WI38 (cell line): Measurements from ENCODE around the gene NDUFAF7.
A peak's percentile ranks its signal among the peaks of the same experiment; 100 is the strongest.

Experiments
- H3K4me3 ChIP-seq: 2 replicates; pipeline ENCODE4 v1.5.1; 2011; ENCODE audit warnings: low read depth, mild to moderate bottlenecking, control low read depth, low read length
- TF ChIP-seq, protein P1 (sequence below): IDR thresholded peaks from 2 replicates; pipeline ENCODE4 v1.5.1; 2012; ENCODE audit warnings: low read depth, mild to moderate bottlenecking, control low read depth, low read length

NDUFAF7 gene

DNA sequence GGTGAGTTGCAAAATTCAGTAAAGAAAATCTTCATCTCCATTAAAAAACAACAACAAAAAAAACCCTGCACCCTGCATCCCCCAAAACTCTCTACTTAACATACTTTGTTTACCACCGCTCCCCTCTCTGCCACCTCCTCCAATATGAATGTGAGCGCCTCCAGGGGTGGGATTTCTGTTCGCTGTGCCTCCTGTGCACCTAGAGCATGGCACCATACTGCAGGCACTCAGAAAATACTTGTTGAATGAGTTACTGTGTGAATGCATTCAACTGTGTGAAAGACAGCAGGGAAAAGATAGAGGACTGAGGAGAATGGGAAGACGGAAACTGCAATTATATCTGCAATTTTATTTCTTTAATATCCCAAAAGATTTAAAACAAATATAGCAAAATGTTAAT is 4.6 kb upstream of the NDUFAF7 start:
- TF ChIP-seq, protein P1, sequence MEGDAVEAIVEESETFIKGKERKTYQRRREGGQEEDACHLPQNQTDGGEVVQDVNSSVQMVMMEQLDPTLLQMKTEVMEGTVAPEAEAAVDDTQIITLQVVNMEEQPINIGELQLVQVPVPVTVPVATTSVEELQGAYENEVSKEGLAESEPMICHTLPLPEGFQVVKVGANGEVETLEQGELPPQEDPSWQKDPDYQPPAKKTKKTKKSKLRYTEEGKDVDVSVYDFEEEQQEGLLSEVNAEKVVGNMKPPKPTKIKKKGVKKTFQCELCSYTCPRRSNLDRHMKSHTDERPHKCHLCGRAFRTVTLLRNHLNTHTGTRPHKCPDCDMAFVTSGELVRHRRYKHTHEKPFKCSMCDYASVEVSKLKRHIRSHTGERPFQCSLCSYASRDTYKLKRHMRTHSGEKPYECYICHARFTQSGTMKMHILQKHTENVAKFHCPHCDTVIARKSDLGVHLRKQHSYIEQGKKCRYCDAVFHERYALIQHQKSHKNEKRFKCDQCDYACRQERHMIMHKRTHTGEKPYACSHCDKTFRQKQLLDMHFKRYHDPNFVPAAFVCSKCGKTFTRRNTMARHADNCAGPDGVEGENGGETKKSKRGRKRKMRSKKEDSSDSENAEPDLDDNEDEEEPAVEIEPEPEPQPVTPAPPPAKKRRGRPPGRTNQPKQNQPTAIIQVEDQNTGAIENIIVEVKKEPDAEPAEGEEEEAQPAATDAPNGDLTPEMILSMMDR, result no peak
- no peak overlapping the region for H3K4me3 ChIP-seq

DNA sequence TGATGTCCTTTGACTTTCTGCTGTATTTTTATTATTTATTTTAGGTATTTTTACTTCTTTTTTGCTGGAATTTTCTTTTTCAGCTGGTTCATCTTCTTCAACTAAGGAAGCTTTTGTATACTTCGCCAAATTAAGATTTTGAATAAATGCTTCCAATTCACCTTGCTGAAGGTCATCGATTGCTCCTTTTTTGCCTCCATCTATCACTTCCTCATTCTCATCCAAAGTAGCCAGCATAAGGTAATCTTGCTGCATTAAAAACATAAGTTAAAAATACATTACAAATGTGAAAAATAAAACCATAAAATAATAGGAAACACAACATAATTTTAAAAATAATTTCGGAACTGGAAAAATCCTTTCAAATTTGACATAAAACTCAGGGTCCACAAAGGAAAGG is 2.7 kb upstream of the NDUFAF7 start:
- H3K4me3 ChIP-seq, result no peak overlapping the region
- TF ChIP-seq, protein P1, result no peak

DNA sequence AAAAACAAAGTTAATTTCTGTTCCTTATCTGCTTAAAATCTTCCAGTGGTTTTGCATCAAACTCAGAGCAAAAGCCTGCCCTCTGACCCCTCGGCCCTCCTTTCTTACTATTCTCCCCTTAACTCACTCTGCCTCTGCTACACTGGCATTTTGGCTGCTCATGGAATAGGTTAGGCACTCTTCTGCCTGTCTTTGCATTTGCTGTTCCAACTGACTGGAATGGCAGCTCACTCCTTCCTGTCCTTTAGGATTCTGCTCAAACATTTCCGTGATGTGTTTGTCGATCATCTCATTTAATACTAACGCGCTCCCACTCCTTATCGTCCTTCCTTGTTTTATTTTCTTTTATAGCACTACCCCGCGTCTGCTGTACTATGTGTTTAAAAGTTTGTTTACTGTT is 877 bp upstream of the NDUFAF7 start:
- peak overlapping the region; percentile 74 for H3K4me3 ChIP-seq
- TF ChIP-seq, protein P1, result no peak

- TF ChIP-seq, protein P1, result no peak
- peak overlapping the region; percentile 74 for H3K4me3 ChIP-seq
Observed at GRCh38 chr2:37232131-37232933, 874 bp downstream of the NDUFAF7 start.

DNA sequence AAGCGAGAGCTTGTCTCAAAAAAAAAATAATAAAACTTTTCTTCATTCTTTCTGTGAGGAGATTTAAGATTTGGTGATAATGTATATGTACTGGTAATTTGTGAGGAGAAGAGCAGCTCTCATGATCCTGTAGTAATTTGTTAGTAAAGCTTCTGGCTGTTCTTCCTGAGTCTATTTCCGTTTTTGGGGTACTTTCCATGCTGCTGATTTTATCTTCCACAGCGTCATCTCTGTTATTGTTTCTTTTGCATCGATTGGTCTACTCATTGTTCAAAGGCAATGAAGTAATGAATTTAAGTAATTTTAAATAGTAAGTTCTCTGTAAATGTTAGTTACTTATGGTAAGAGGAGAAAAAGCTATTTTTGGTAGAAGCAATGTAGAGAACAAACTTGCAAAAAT is 12.0 kb downstream of the NDUFAF7 start:
- H3K4me3 ChIP-seq, result no peak overlapping the region
- TF ChIP-seq, protein P1, result no peak

- no peak overlapping the region for H3K4me3 ChIP-seq
- TF ChIP-seq, protein P1, result no peak
Observed at GRCh38 chr2:37244017-37244416, 12.6 kb downstream of the NDUFAF7 start.

DNA sequence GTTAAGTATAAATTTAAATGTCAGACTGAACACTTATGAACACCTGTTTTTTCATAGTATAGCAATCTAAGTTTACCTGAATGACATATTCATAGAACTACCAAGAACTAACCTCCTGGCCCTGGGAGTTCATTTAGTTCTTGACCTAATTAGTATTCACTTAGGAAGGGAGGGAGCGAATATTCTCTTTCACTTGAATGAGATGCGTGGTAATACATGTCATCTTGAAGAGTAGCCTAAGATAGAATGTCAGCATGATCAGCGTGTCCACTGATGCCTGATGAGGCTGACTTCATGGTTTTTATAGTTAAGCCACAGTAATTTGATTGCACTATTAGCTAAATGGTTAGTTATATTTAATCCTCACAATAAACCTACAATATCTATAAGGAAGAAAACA is 13.3 kb downstream of the NDUFAF7 start:
- TF ChIP-seq, protein P1, result no peak
- no peak overlapping the region for H3K4me3 ChIP-seq
